ENCODE data around the gene PSEN2.
"Not testable (repeated sequence)": the region's sequence is repeated elsewhere in the genome, so short reads cannot be mapped to it uniquely, and the experiment has no call there.

The PSEN2 gene

DNA sequence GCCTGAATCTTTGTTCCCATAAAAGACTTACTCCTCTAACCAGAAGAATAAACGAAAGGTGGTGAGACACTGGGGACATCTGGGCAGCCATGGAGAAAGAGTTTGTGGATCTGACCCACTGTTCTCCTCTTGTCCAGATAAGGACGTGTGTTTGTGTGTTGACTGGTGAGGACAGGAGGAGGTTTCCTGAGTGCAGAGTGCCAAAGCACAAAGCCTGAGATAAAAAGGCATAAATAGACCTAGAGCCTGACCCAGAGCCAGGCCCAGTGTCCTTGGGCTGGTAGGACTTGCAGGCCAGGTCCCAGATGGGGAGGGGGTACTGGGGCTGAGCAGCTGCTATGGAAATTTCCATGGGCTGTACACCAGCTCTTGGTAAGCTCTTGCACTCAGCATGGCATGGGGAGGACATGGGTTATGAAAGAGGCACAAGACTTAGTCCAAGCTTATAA is 50.1 kb downstream of the PSEN2 start:
- no peak for DNase-seq

DNA sequence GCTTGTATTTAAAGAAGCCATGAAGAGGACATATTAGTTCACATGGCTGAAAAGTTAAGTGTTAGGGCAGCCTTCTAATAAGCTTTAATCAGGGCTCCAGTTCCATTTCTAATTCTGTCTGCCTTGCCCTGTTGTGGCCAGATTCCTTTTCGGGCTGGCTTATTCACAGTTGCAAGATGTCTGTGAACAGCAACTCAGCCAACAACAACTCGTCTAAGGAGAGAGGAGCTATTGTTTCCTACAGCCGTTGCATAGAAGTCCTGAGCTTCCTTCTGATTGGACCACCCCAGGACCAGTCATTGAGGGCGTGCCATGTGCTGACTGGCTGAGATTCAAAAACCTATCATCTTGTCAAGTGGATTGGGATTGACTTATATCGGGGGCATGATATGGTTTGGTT is 51.1 kb downstream of the PSEN2 start:
- no peak for DNase-seq

DNA sequence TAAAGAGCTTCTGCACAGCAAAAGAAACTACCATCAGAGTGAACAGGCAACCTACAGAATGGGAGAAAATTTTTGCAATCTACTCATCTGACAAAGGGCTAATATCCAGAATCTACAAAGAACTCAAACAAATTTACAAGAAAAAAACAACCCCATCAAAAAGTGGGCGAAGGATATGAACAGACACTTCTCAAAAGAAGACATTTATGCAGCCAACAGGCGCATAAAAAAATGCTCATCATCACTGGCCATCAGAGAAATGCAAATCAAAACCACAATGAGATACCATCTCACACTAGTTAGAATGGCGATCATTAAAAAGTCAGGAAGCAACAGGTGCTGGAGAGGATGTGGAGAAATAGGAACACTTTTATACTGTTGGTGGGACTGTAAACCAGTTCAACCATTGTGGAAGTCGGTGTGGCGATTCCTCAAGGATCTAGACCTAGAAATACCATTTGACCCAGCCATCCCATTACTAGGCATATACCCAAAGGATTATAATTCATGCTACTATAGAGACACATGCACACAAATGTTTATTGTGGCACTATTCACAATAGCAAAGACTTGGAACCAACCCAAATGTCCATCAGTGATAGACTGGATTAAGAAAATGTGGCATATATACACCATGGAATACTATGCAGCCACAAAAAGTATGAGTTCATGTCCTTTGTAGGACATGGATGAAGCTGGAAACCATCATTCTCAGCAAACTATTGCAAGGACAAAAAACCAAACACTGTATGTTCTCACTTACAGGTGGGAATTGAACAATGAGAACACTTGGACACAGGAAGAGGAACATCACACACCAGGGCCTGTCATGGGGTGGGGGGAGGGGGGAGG is 59.1 kb downstream of the PSEN2 start:
- not testable (repeated sequence) for DNase-seq

DNA sequence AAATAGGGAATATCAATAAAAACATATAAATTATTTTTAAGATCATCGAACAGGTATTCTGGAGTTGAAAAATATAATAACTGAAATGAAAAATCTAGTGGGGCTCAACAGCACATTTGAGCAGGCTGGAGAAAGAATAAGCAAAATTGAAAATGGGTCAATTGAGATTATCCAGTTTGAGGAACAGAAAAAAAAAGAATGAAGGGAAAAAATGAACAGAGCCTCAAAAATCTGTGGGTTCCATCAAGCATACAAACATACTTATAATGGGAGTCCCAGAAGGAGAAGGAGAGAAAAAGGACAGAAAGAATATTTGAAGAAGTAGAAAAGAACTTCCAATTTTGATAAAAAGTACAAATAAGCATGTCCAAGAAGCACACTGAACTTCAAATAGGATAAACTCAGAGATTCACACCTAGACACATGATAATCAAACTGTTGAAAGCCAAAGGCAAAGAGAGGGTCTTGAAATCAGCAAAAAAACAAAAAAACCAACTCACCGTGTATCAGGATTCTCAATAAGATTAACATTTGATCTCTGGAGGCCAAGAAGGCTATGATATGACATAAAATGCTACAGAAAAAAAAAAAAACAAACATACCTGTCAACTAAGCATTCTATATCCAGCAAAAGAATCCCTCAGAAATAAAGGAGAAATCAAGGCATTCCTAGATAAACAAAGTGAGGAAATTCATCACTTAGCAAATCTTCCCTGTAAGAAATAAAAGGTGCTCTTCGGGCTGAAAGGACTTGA is 64.2 kb downstream of the PSEN2 start:
- no peak for DNase-seq

DNA sequence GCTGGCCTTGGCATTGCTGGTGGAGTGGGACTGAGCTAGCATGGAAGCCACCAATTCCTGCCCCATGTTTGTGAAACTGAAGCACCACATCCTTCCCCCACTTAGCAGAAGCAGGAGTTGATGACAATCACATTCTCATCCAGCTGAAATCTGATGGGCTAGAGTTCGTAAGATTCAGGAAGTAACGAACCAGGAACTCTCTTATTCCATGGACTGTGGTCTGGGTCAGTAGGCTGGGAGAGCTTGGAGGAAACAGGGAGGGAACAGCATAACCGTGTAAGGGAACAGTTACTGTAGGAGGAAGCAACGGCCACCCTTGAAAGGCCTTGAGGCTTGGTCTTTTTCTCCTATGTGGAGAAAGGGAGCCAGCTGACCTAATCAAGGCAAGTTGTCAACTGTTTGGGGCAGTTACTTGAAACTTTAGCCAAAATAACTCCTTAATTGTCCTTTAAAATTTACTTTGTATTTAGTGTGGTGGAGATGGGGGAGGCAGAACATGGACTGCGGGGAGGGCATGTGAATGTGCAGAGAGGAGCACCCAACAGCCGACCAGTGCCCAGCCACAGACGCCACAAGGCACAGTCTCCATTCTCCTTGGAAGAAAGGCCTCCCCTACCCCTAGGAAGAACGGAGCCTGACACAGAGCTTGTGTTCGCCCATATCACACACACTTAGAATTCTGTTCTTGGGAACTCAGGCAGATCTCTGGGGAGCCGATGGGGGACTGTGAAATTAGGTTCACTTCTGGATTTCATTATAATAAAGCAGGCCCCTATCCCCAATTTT is 67.7 kb downstream of the PSEN2 start:
- peak; percentile 29 for DNase-seq

DNA sequence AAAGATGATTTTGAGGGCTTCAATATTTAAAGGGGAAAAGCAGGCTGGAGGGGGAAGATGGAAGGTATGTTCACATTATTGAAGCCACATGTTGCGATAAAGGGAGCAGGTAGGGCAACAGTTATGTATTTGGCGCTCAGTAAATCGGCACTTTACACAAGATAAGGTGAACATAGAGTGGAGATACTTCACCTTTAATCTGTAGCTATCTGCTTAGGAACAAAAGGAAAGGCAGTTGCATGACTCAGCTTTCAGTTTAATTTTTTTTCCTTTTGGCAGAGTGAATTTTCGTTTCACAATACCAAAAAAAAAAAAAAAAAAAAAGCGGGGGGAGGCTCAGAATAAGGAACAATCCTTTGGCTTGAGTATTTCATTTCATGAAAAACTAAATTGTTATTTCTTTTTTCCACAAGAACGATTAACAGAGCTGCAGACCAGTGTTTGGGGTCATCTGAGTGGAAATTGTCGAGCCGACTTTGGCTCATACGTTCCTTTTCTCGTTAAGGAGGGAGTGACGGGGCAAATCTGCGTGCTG is 68.6 kb downstream of the PSEN2 start:
- DNase-seq, result peak; percentile 20

DNA sequence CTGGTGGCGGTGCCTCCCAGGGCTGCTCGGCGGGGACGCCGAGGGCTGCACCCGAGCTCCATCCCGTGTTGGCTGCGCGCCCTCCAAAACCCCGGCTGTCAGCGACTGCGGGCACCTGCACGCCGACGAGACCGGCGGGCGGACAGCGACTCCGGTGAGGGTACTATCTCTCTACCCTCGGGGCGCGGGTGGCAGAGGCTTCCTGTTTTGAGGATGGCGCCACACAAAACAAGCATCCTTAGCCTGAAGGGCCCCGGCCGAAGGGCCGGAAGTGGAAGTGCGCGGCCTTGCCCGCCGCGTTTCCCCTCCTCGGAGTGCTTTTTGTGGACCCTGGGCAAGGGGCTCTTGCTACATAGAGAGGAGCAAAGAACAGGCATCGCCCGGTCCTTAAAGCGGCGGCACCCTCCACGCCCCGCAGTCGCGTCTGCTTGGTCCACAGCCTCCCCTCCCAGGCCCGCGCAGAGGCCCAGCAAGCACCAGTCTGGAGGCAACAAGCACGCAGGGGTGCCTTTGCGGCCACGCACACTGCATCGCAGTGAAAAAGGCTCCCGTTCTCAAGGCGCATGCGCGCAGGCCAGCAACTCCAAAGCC is 69.1 kb downstream of the PSEN2 start:
- DNase-seq, result no peak

DNA sequence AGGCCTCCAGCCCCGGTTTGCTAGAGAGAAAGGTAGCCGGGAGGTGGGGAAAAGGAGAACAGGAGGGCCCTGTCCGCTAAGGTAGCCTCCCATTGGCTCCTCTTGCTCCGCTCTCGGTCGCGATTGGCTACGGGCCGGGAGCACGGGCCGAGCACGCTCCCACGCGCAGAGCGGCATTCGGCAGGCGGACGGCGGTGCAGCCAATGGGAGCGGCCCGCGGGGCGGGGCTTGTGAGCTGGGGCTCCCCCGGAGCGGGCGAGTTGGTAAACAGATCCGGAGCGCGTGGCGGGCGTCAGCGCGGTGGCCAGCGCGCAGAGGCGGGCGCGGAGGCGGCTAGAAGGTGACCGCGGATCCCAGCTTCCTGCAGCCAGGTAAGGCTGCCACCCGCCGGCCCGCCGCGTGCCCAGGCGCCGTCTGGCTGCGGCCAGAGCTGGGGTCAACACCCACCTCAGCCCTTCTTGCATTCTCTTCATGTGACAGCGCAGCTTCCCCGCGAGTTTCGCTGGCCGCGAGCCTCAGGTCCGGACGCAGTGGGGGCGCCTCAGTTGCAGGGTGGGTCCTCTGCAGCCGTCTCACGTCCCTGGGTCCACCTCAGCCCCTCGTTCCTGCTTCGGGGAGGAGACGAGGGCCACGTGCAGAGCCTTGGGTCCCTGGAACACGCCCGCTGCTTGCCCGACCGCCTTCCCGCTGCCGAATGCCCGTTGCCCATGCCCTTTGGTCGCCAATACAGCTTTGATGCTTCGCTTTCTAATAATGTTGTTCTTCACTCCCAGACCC is 69.8 kb downstream of the PSEN2 start, which contains the start of gene COQ8A:
COQ8A (plus strand) TSS at position 266 of the 777 bp plus-strand sequence. CDS start 21,092 bp downstream, outside the sequence.
- DNase-seq, result peak; percentile 100

DNA sequence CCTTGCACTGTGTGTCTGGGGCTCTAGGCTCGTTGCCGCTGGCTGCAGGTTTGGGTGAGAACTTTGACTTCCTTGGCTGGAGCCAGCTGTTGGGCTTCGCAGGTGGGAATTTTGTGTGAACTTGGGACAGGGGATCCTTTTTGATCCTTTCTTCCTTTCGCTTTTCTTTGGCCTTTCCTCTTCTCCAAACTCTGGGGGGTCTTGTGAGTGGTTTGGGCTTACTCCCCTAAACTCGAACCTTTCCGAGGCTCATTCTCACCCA is 70.3 kb downstream of the PSEN2 start:
- DNase-seq, result no peak

DNA sequence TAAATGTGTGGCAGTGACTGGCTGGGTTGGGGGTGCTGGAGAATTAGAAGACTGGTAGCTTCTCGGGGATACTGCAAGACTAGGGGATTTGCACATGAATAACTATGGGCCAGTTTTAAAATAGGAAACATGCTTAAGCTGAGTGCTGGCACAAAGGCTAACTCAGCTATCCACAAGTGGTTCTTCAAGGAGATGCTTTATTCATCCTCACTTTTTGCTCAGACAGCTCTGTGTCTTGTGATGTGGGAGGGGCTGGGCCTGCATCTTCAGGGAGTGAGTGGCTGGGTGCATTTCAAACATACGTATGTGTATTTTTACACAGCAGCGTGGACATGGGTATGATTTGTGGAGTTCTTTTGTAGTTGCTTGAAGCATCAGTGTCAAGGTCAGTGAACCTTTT is 72.0 kb downstream of the PSEN2 start:
- no peak for DNase-seq

DNA sequence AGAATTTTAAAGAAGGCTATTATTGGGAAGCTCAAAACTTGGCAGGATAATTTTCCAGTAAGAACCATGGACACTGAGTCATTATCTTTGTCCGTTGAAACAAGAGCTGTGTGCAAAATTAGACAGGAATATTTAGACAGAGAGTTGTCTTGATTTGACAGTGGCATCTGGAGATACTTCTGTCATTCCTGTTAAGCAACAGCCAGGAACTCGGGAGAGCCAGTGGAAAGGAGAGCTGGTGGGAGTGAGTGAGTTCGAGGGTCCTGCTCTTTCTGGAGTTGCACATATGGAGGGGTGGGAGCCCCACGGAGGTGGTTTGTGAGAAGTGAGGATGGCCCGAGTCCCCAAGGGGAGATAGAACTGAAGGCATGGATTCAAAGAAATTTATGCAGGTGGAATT is 72.7 kb downstream of the PSEN2 start:
- no peak for DNase-seq

DNA sequence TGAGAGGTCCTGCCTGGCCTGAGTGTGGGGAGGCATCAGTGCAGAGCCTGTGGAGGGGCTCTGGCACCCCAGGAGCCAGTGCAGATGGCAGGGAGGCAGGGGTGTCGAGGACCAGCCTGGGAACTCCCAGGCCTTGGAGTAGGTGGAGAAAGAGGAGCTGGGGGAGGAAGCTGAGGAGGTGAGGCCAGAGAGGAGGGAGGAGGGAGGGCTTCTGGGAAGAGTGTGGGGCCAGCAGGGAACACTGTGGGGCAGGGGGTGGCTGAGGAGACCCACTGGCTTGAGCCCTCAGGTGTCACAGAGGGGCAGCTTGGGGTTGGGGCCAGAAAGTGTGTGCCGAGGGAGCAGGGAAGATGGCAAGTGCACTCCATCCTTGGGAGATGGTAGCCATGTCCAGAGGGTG is 73.5 kb downstream of the PSEN2 start:
- no peak for DNase-seq

DNA sequence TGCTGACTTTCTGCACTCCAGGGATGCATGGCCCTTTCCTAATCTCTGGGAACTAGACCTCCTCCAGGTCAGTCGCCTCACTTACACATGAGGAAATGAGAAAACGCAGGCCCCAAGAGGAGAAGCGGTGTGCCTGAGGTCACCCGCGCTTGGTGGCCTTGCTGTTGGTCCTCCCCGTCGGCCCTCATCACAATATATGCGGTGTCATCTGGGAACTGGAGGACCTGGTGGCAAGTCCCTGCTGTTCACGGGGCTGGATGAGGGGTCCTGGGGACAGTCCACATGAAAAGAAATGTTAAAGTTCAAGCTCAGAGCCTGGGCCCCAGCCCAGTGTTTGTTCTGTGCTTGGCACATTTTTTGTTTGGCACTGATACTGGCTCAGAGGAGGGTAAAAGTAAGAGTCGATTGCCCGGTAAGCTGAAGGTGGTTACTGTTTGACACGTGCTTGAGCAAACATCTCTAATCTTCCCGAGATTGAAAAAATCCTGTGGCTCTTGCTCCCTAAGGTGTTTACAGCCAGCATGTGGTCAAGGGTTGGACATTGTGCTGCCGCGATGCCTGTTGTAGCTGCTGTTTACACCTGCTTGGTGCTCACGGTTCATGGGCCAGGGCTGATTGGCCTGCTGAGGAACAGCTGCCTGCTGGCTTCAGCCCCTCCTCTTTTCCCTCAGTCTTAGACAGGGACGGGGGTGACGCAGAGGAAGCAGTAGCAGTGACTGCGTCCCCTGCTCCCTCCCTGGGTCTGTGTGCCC is 74.9 kb downstream of the PSEN2 start:
- no peak for DNase-seq

Data from islet precursor cell (in vitro differentiated cells).